ENCODE data around the gene ERGIC1. TPM values are rescaled to one million over a fixed set of nuclear protein-coding genes. Genes with fewer than 3 reads are reported as not detected.

Gene ERGIC1
- total RNA-seq, 4 donors from 2014 or later = 156 to 214 (median 175) TPM

DNA sequence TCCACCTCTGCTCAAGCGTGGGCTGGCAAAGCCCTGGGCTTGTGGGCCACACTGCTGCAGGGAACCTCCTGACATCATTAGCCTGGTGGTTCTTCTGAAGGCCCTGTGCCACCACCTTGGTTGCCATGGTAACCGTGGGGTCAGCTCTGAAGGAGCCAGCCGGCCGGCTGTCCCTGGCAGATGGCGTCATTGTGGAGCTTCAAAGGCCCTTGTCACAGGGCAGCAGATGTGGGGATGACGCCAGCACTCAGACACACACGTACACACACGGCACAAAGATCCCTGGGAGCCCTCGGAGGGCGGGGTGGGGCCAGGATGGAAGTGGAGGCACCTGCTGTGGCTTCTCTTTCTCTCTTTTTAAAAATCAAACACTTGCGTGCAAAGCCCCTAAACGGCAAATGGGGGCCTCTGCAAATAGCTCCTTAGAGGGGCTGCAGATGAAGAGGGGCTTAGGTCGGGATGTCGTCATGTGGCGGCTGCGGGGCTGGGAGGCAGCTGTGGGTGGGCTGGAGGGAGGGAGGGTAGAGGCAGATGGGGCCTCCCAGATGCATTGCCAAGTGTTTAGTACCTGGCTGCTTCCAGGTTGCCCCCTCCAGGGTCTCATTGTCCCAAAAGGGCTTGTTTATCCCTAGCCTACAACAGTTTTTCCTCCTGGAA is 105.7 kb downstream of the ERGIC1 start:
- Histone ChIP-seq H3K4me3 (replicated peaks in 1 of 3) (no peak overlapping the region), H3K9me3 (no peaks in the 10 kb centered on the region), H3K27me3 (no peaks in the 10 kb centered on the region), H3K4me1 (peaks cover 0 to 9% of the 10 kb centered on the region in 2 donors), H3K36me3 (peaks cover 13 to 17% of the 10 kb centered on the region in 2 donors), H3K27ac (no peak overlapping the region)
- 85% methylated on average over 13 to 16 of the region's 16 CpGs for WGBS, 2 donors
- intact Hi-C loops (cut with DNase I) = no loop called here
- no peak for DNase-seq
- TF ChIP-seq, protein P1, sequence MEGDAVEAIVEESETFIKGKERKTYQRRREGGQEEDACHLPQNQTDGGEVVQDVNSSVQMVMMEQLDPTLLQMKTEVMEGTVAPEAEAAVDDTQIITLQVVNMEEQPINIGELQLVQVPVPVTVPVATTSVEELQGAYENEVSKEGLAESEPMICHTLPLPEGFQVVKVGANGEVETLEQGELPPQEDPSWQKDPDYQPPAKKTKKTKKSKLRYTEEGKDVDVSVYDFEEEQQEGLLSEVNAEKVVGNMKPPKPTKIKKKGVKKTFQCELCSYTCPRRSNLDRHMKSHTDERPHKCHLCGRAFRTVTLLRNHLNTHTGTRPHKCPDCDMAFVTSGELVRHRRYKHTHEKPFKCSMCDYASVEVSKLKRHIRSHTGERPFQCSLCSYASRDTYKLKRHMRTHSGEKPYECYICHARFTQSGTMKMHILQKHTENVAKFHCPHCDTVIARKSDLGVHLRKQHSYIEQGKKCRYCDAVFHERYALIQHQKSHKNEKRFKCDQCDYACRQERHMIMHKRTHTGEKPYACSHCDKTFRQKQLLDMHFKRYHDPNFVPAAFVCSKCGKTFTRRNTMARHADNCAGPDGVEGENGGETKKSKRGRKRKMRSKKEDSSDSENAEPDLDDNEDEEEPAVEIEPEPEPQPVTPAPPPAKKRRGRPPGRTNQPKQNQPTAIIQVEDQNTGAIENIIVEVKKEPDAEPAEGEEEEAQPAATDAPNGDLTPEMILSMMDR (IDR thresholded peaks at IDR 0.05) = no peak
- no peak for TF ChIP-seq POLR2A (IDR thresholded peaks at IDR 0.05)

DNA sequence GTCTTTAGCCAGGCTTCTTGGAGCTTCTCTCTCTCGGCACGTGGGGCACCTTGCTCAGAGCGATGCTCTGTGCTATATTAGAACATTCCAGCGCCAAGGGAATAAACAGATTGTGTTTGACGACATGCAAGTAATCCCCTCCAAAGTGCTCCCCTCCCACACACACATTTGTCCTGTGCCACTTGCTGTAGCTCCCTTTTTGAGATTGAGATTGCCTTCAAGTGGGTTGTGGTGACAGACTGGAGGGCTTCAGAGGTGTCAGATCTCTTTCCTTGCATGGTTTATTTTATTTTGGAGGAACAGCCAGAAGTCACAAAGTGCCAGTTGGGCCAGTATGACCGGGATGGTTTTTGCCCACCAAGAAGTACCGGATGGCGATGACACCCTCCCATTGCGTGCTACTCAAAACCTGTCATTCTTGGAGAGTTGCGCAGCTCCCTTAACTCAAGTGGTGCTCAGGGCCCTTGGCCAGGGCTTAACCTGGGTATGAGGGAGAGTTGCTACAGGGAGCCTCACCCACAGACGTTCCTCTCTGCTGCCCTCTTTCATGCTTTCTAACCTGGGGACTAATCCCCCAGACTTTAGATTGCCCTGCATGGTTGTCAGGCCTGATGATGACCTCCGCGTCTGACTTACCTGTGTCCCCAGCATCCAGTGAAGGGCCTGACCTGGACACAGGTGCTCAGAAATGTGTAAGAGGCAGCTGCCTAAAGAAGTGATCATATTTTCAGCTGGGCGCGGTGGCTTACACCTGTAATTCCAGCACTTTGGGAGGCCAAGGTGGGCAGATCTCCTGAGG is 106.4 kb downstream of the ERGIC1 start:
- Histone ChIP-seq H3K4me3 (replicated peaks in 1 of 3) (no peak overlapping the region), H3K27me3 (no peaks in the 10 kb centered on the region), H3K27ac (no peak overlapping the region), H3K9me3 (no peaks in the 10 kb centered on the region), H3K4me1 (peaks cover 0 to 9% of the 10 kb centered on the region in 2 donors), H3K36me3 (peaks cover 8 to 14% of the 10 kb centered on the region in 2 donors)
- 81 to 92% methylated on average over 15 of the region's 15 CpGs for WGBS, 2 donors
- TF ChIP-seq, protein P1 (IDR thresholded peaks at IDR 0.05) = no peak
- TF ChIP-seq POLR2A (IDR thresholded peaks at IDR 0.05) = no peak
- DNase-seq = no peak
- intact Hi-C loops (cut with DNase I) = no loop called here

DNA sequence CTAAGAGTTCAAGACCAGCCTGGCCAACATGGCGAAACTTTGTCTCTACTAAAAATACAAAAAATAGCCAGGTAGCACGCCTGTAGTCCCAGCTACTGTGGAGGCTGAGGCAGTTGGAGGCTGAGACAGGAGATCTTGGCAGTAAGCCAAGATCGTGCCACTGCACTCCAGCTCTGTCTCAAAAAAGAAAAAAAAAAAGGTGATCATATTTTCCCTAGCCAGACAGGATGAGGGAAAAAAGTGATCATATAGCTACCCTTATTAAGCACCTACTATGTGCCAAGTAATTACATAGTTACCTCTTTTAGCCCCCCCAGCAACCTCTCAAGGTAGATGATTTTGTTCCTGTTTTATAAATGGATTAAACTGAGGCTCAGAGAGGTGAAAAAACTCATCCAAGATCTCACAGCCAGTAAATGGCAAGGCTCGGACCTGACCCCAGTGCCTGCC is 107.0 kb downstream of the ERGIC1 start:
- H3K36me3 ChIP-seq = peaks cover 9 to 10% of the 10 kb centered on the region in 2 donors
- H3K4me1 ChIP-seq = peaks cover 0 to 9% of the 10 kb centered on the region in 2 donors

DNA sequence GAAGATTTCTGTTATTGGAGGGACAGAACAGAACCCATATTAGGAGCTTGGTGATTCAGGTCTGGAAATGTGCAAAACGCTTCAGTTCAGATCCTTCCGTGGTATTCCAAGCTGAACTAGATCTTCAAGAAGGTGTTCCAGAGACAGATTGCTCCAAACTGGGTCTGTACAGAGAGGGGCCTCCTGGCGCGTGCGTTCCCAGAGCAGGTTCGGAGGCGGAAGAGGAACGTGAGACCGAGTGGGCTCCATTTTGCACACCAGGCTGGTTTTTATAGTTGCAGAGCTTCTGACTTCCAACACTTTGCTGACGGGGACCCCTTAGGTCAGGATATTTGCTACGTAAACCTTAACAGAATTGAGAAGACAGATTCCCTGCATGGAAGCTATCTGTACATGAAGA is 108.5 kb downstream of the ERGIC1 start:
- 86 to 97% methylated on average over 11 of the region's 11 CpGs for WGBS, 2 donors
- H3K4me1 ChIP-seq = peaks cover 0 to 9% of the 10 kb centered on the region in 2 donors
- TF ChIP-seq, protein P1 (IDR thresholded peaks at IDR 0.05) = no peak
- TF ChIP-seq POLR2A (IDR thresholded peaks at IDR 0.05) = no peak
- H3K36me3 ChIP-seq = peaks cover 4 to 13% of the 10 kb centered on the region in 2 donors
- H3K9me3 ChIP-seq = no peaks in the 10 kb centered on the region
- no peaks in the 10 kb centered on the region for H3K27me3 ChIP-seq
- intact Hi-C loops (cut with DNase I) = no loop called here
- H3K4me3 ChIP-seq (replicated peaks in 1 of 3) = no peak overlapping the region
- no peak for DNase-seq
- H3K27ac ChIP-seq = no peak overlapping the region

More for the DNA sequence above, 107.0 kb downstream of the ERGIC1 start:
- Histone ChIP-seq H3K27ac (no peak overlapping the region), H3K4me3 (replicated peaks in 1 of 3) (no peak overlapping the region), H3K9me3 (no peaks in the 10 kb centered on the region), H3K27me3 (no peaks in the 10 kb centered on the region)
- intact Hi-C loops (cut with DNase I) = no loop called here
- 64 to 69% methylated on average over 4 of the region's 4 CpGs for WGBS, 2 donors
- TF ChIP-seq POLR2A (IDR thresholded peaks at IDR 0.05) = no peak
- TF ChIP-seq, protein P1 (IDR thresholded peaks at IDR 0.05) = no peak
- no peak for DNase-seq

All from thyroid gland (tissue), 4 donors.